ENCODE measurements around the gene SORCS3.
"Not testable (repeated sequence)": the region's sequence is repeated elsewhere in the genome, so short reads cannot be mapped to it uniquely, and the experiment has no call there.

Gene SORCS3

DNA sequence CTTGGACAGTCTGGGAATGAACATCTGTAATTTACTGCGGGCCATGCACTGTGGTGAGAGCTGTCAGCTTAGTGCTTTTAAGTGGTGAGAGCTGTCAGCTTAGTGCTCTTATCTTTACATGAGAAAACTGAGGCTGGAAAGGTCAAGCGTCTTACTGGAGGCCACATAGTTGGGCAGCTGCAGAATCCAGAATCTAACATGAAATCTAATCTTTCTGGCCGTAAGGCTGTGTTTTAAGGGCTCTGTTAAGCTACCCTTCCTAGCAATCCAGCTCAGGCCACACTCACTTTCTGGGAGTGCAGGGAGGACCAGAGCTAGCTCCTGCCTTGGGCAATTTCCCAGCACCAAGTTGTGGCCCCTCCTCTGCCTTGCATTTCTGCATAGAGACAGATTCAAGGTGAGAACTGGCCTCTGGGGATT is 70.2 kb downstream of the SORCS3 start:
- TF ChIP-seq MYC (IDR thresholded peaks at IDR 0.05; ENCODE audit: low read depth, low read length) (no peak), POLR2A (IDR thresholded peaks at IDR 0.05; ENCODE audit: extremely low read depth, insufficient read length) (no peak)
- TF ChIP-seq, protein P1, sequence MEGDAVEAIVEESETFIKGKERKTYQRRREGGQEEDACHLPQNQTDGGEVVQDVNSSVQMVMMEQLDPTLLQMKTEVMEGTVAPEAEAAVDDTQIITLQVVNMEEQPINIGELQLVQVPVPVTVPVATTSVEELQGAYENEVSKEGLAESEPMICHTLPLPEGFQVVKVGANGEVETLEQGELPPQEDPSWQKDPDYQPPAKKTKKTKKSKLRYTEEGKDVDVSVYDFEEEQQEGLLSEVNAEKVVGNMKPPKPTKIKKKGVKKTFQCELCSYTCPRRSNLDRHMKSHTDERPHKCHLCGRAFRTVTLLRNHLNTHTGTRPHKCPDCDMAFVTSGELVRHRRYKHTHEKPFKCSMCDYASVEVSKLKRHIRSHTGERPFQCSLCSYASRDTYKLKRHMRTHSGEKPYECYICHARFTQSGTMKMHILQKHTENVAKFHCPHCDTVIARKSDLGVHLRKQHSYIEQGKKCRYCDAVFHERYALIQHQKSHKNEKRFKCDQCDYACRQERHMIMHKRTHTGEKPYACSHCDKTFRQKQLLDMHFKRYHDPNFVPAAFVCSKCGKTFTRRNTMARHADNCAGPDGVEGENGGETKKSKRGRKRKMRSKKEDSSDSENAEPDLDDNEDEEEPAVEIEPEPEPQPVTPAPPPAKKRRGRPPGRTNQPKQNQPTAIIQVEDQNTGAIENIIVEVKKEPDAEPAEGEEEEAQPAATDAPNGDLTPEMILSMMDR (IDR thresholded peaks at IDR 0.05; ENCODE audit: low read depth, low read length), result no peak
- TF ChIP-seq, protein P2, sequence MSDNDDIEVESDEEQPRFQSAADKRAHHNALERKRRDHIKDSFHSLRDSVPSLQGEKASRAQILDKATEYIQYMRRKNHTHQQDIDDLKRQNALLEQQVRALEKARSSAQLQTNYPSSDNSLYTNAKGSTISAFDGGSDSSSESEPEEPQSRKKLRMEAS (IDR thresholded peaks at IDR 0.05; ENCODE audit: low read depth, low read length), result no peak
- H3K4me3 ChIP-seq (ENCODE audit: low read depth, low read length), result no peak overlapping the region
- no peak for DNase-seq (ENCODE audit: low read depth)

DNA sequence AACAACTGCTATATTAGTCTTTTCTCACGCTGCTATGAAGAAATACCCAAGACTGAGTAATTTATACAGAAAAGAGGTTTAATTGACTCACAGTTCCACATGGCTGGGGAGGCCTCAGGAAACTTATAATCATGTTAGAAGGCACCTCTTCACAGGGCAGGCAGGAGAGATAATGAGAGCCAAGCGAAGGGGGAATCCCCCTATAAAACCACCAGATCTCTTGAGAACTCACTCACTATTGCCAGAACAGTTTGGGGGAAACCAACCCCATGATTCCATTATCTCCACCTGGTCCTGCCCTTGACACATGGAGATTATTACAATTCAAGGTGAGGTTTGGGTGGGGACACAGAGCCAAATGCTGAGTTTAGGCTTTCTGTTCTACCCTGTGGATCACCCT is 89.5 kb downstream of the SORCS3 start:
- not testable (repeated sequence) for DNase-seq (ENCODE audit: low read depth); H3K4me3 ChIP-seq (ENCODE audit: low read depth, low read length)

DNA sequence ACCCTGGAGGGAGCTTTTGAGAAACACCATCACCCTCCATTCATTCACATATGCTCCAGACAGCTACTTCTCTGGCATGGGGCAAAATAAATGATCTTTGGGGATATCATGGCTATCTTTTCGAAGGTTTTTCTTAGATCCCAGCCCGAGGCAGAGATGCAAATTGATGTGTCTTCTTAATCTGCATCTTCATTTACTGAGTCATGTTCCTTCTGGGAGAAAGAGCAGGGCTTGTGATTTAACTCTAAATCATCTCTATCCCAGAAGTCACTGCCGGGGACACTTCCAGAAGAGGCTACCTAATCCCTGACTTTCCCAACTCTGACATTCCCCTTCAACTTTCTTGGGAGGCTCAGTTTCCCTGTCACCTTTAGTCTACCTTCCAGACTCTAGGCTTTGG is 90.1 kb downstream of the SORCS3 start:
- DNase-seq (ENCODE audit: low read depth), result no peak
- H3K4me3 ChIP-seq (ENCODE audit: low read depth, low read length), result no peak overlapping the region
- TF ChIP-seq, protein P1 (IDR thresholded peaks at IDR 0.05; ENCODE audit: low read depth, low read length), result no peak
- TF ChIP-seq, protein P2 (IDR thresholded peaks at IDR 0.05; ENCODE audit: low read depth, low read length), result no peak
- TF ChIP-seq MYC (IDR thresholded peaks at IDR 0.05; ENCODE audit: low read depth, low read length), result no peak
- TF ChIP-seq POLR2A (IDR thresholded peaks at IDR 0.05; ENCODE audit: extremely low read depth, insufficient read length), result no peak

DNA sequence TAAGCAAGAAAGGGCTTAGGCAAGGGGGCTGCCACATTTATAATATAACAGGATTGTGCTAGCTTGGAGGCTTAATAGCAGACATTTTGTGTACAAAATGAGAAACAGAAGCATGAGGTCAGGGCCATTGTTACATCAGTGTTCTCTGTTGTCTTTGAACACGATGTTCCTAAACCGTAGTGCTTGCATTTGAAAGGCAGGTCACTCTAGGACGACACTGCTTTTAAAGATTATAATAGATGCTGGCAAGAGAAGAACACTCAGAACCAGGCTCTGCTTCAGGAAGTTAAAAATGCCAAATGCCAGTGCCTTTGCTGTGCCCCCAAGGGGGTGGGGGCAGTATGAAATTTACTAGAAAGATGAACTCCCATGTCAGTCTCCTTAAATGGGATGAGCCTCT is 91.1 kb downstream of the SORCS3 start:
- no peak for DNase-seq (ENCODE audit: low read depth)
- TF ChIP-seq, protein P2 (IDR thresholded peaks at IDR 0.05; ENCODE audit: low read depth, low read length), result no peak
- TF ChIP-seq, protein P1 (IDR thresholded peaks at IDR 0.05; ENCODE audit: low read depth, low read length), result no peak
- no peak for TF ChIP-seq POLR2A (IDR thresholded peaks at IDR 0.05; ENCODE audit: extremely low read depth, insufficient read length)
- no peak for TF ChIP-seq MYC (IDR thresholded peaks at IDR 0.05; ENCODE audit: low read depth, low read length)
- no peak overlapping the region for H3K4me3 ChIP-seq (ENCODE audit: low read depth, low read length)

DNA sequence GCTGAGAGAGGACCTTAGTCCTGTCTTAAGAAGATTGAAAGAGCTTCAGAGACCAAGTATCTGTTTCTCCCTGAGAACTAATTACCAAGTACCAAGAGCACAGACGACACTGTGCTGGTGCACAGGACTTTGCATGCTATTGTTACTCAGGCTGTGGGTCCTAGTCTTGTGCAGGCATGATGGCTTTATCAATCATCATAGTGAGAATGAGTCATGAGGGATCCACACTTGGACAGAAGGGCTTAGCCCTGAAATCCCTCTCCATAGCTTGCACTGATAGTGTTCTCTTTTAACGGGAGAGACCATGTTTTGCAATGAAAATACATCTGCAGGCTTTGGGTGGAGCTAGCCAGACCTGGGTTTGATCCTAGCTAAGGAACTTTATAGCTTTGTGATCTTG is 93.3 kb downstream of the SORCS3 start:
- no peak overlapping the region for H3K4me3 ChIP-seq (ENCODE audit: low read depth, low read length)
- no peak for DNase-seq (ENCODE audit: low read depth)
- TF ChIP-seq POLR2A (IDR thresholded peaks at IDR 0.05; ENCODE audit: extremely low read depth, insufficient read length) (no peak), MYC (IDR thresholded peaks at IDR 0.05; ENCODE audit: low read depth, low read length) (no peak)
- TF ChIP-seq, protein P1 (IDR thresholded peaks at IDR 0.05; ENCODE audit: low read depth, low read length), result no peak
- TF ChIP-seq, protein P2 (IDR thresholded peaks at IDR 0.05; ENCODE audit: low read depth, low read length), result no peak

DNA sequence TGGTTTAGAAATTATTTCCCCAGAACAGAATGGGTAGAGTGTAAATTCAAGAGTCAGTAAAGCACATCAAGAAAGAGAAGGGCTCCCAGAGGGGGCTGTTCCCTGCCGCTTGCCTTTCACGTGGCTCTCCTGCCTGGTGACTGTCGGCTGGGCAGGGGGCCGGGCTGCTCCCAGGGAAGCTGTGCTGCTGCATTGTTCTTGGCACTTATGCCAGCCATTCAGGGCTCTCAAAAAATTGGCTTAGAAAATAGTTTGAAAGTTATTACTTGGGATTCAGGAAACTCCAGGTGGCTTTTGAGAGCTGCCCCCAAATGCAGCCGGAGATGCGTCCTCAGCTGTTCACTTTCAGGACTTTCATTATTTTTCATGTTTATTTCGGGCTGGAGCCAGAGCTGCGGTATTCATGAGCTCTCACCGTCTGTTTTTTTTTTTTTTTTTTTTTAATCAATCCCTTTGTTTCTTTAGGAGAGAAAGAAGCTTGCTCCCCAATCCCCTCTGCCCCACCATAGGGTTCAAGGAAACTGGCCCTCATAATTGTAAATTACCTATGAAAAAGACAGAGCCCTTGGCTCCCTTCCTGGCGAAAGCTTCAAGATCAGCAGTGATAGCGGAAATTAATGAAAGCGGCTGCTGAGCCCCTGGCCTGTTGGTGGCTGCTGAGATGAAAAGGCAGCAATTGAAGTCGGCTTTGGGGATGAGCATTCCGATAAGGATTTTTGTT is 94.1 kb downstream of the SORCS3 start:
- no peak overlapping the region for H3K4me3 ChIP-seq (ENCODE audit: low read depth, low read length)
- TF ChIP-seq, protein P1 (IDR thresholded peaks at IDR 0.05; ENCODE audit: low read depth, low read length), result no peak
- TF ChIP-seq POLR2A (IDR thresholded peaks at IDR 0.05; ENCODE audit: extremely low read depth, insufficient read length) (no peak), MYC (IDR thresholded peaks at IDR 0.05; ENCODE audit: low read depth, low read length) (no peak)
- TF ChIP-seq, protein P2 (IDR thresholded peaks at IDR 0.05; ENCODE audit: low read depth, low read length), result no peak
- no peak for DNase-seq (ENCODE audit: low read depth)
